SK-N-SH treated with all-trans-retinoic acid at 6 μM for 48 hours (cell line): ENCODE data around the gene VASH1.

Experiments
- ATAC-seq: fragments of 200-7000 bp; cut with Tn5 transposase; 3 replicates; pipeline ENCODE4 v1.9.1; 2020; ENCODE audit warnings: mild to moderate bottlenecking, moderate library complexity
- ARNTL ChIP-seq: fragments of 450-650 bp; formaldehyde crosslinking; IDR thresholded peaks from 2 replicates; pipeline ENCODE4 v1.5.0; 2020; ENCODE audit warnings: low read depth, mild to moderate bottlenecking, moderate library complexity, borderline replicate concordance
- BACH2 ChIP-seq: fragments of 250-450 bp; sonication (Bioruptor Pico); IDR thresholded peaks from 2 replicates; pipeline ENCODE4 v1.9.0; 2021; ENCODE audit warnings: mild to moderate bottlenecking, borderline replicate concordance
- CSDC2 ChIP-seq: fragments of 250-450 bp; sonication (Bioruptor Pico); IDR thresholded peaks from 2 replicates; pipeline ENCODE4 v1.5.0; 2020; ENCODE audit warnings: mild to moderate bottlenecking, moderate library complexity
- ESRRG ChIP-seq: fragments of 250-450 bp; sonication (Bioruptor Pico); IDR thresholded peaks from 2 replicates; pipeline ENCODE4 v1.6.1; 2021; ENCODE audit warnings: mild to moderate bottlenecking
- ISL1 ChIP-seq: fragments of 250-450 bp; sonication (Bioruptor Pico); IDR thresholded peaks from 2 replicates; pipeline ENCODE4 v2.1.2; 2022; ENCODE audit warnings: mild to moderate bottlenecking, moderate library complexity
- OSR1 ChIP-seq: fragments of 250-450 bp; sonication (Bioruptor Pico); IDR thresholded peaks from 2 replicates; pipeline ENCODE4 v1.8.0; 2022; ENCODE audit warnings: moderate library complexity, mild to moderate bottlenecking, inconsistent platforms
- PPARA ChIP-seq: fragments of 250-450 bp; sonication (Bioruptor Pico); IDR thresholded peaks from 2 replicates; pipeline ENCODE4 v1.5.0; 2020; ENCODE audit warnings: mild to moderate bottlenecking, borderline replicate concordance
- SNAI2 ChIP-seq: fragments of 250-450 bp; sonication (Bioruptor Pico); IDR thresholded peaks from 2 replicates; pipeline ENCODE4 v1.5.0; 2020; ENCODE audit warnings: mild to moderate bottlenecking, moderate library complexity
- TCF4 ChIP-seq: fragments of 250-450 bp; sonication (Bioruptor Pico); IDR thresholded peaks from 2 replicates; pipeline ENCODE4 v1.8.0; 2021; ENCODE audit warnings: mild to moderate bottlenecking, moderate library complexity, borderline replicate concordance
- TOX ChIP-seq: fragments of 250-450 bp; sonication (Bioruptor Pico); IDR thresholded peaks from 2 replicates; pipeline ENCODE4 v1.8.0; 2021; ENCODE audit warnings: mild to moderate bottlenecking, moderate library complexity, borderline replicate concordance
- ZFP3 ChIP-seq: fragments of 250-450 bp; sonication (Bioruptor Pico); IDR thresholded peaks from 2 replicates; pipeline ENCODE4 v1.5.0; 2020; ENCODE audit warnings: mild to moderate bottlenecking, moderate library complexity
- ZFP30 ChIP-seq: fragments of 450-650 bp; formaldehyde crosslinking; IDR thresholded peaks from 2 replicates; pipeline ENCODE4 v1.5.0; 2022; ENCODE audit warnings: mild to moderate bottlenecking, moderate library complexity
- ZNF565 ChIP-seq: fragments of 450-650 bp; formaldehyde crosslinking; conservative IDR thresholded peaks from 2 replicates; pipeline ENCODE4 v1.5.0; 2020; ENCODE audit warnings: low read depth, mild to moderate bottlenecking, moderate library complexity
- ZNF70 ChIP-seq: fragments of 450-650 bp; formaldehyde crosslinking; IDR thresholded peaks from 2 replicates; pipeline ENCODE4 v1.5.0; 2020; ENCODE audit warnings: mild to moderate bottlenecking, moderate library complexity
- ZNF8 ChIP-seq: fragments of 450-650 bp; formaldehyde crosslinking; IDR thresholded peaks from 2 replicates; pipeline ENCODE4 v1.5.0; 2020; ENCODE audit warnings: mild to moderate bottlenecking, moderate library complexity
- TF ChIP-seq, protein P1 (sequence below): fragments of 250-450 bp; sonication (Bioruptor Pico); IDR thresholded peaks from 2 replicates; pipeline ENCODE4 v1.5.1; 2021; ENCODE audit warnings: mild to moderate bottlenecking, moderate library complexity
- TF ChIP-seq, protein P2 (sequence below): fragments of 250-450 bp; sonication (Bioruptor Pico); IDR thresholded peaks from 2 replicates; pipeline ENCODE4 v1.8.0; 2020; ENCODE audit warnings: mild to moderate bottlenecking, moderate library complexity, borderline replicate concordance
- TF ChIP-seq, protein P3 (sequence below): fragments of 250-450 bp; sonication (Bioruptor Pico); IDR thresholded peaks from 2 replicates; pipeline ENCODE4 v1.8.0; 2021; ENCODE audit warnings: low read depth, mild to moderate bottlenecking, moderate library complexity, borderline replicate concordance
- TF ChIP-seq, protein P4 (sequence below): fragments of 250-450 bp; sonication (Bioruptor Pico); IDR thresholded peaks from 2 replicates; pipeline ENCODE4 v1.5.1; 2020; ENCODE audit warnings: low read depth, mild to moderate bottlenecking, moderate library complexity
- TF ChIP-seq, protein P5 (sequence below): fragments of 250-450 bp; sonication (Bioruptor Pico); IDR thresholded peaks from 2 replicates; pipeline ENCODE4 v1.5.0; 2020; ENCODE audit warnings: mild to moderate bottlenecking, moderate library complexity

The VASH1 gene

DNA sequence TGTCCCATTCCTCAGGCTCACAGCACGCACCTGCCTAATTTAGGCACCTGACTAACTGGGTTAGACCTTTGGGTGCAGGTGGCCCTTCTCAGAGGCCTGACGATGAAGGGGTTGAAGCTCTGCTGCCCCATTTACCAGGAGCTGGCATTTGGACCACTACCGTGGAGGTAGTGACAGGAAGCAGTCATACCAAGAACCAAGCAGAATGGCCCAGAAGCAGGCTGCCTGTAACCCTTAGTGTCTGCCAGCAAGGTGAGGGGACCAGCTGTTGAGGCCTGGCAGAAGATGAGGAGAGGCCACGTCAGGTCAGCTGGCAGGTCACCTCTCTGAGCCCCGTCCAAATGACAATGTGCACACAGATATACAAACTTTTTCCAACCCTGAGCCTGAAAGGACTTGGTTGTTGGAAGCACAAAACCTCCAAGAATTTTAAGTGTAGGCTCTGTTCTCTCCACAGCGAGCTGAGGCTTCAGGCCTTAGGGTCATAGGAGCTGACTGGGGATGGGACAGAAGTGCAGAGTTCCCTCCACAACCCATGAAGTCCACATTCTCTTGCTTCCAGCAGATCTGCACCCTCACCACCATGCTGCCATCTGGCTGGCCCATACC, 23.1 kb downstream of the VASH1 start:
- TF ChIP-seq ARNTL (CRISPR knock-in tag): no peak
- no peak for ATAC-seq

DNA sequence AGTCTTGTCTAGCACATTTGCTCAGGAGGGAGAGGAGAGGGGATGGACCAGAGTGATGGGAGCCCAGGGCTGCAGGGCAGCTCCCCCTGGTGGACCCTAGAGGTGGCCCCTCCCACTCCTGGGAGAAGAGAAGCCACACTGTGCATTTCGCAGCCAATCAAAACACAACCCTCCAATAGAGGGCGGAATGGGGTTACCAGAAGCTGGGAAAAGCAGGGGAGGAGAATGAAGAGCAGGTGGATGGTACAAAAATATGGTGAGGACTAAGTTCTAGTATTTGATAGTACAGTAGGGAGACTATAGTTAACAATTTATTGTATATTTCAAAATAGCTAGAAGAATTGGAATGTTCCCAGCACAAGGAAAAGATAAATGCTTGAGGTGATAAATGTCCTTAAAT, 23.6 kb downstream of the VASH1 start:
- peak; percentile 97 for ATAC-seq
- TF ChIP-seq, protein P1, sequence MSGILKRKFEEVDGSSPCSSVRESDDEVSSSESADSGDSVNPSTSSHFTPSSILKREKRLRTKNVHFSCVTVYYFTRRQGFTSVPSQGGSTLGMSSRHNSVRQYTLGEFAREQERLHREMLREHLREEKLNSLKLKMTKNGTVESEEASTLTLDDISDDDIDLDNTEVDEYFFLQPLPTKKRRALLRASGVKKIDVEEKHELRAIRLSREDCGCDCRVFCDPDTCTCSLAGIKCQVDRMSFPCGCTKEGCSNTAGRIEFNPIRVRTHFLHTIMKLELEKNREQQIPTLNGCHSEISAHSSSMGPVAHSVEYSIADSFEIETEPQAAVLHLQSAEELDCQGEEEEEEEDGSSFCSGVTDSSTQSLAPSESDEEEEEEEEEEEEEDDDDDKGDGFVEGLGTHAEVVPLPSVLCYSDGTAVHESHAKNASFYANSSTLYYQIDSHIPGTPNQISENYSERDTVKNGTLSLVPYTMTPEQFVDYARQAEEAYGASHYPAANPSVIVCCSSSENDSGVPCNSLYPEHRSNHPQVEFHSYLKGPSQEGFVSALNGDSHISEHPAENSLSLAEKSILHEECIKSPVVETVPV (CRISPR knock-in tag): no peak
- no peak for TF ChIP-seq PPARA (CRISPR knock-in tag)
- TF ChIP-seq ZNF8 (CRISPR knock-in tag): no peak
- no peak for TF ChIP-seq BACH2
- TF ChIP-seq, protein P2, sequence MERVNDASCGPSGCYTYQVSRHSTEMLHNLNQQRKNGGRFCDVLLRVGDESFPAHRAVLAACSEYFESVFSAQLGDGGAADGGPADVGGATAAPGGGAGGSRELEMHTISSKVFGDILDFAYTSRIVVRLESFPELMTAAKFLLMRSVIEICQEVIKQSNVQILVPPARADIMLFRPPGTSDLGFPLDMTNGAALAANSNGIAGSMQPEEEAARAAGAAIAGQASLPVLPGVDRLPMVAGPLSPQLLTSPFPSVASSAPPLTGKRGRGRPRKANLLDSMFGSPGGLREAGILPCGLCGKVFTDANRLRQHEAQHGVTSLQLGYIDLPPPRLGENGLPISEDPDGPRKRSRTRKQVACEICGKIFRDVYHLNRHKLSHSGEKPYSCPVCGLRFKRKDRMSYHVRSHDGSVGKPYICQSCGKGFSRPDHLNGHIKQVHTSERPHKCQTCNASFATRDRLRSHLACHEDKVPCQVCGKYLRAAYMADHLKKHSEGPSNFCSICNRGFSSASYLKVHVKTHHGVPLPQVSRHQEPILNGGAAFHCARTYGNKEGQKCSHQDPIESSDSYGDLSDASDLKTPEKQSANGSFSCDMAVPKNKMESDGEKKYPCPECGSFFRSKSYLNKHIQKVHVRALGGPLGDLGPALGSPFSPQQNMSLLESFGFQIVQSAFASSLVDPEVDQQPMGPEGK (CRISPR knock-in tag): no peak
- TF ChIP-seq ZNF565 (CRISPR knock-in tag): no peak
- TF ChIP-seq SNAI2 (CRISPR knock-in tag): no peak

DNA sequence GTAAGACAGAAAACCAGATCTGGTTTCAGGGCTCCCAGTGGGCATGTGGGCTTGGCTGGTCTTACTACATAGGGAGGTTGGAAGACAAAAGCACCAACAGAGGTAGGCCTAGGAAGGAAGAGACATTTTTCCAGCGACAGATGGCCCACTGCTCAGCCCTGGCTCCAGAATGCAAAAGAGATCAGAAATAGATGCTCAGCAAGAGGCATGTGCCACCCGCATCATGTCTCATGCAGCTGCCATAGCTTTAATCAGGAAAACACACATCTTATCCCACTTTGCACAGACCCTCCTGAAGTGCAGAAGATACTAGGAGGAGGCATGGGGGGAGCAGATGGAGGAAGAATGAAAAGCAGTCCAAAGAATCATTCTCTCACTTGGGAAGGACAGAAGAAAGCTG, 25.3 kb downstream of the VASH1 start:
- TF ChIP-seq ESRRG (no peak), CSDC2 (CRISPR knock-in tag) (no peak), ZFP3 (CRISPR knock-in tag) (no peak), OSR1 (CRISPR knock-in tag) (no peak), PPARA (CRISPR knock-in tag) (no peak)
- TF ChIP-seq, protein P3, sequence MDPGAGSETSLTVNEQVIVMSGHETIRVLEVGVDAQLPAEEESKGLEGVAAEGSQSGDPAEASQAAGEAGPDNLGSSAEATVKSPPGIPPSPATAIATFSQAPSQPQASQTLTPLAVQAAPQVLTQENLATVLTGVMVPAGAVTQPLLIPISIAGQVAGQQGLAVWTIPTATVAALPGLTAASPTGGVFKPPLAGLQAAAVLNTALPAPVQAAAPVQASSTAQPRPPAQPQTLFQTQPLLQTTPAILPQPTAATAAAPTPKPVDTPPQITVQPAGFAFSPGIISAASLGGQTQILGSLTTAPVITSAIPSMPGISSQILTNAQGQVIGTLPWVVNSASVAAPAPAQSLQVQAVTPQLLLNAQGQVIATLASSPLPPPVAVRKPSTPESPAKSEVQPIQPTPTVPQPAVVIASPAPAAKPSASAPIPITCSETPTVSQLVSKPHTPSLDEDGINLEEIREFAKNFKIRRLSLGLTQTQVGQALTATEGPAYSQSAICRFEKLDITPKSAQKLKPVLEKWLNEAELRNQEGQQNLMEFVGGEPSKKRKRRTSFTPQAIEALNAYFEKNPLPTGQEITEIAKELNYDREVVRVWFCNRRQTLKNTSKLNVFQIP (CRISPR knock-in tag): no peak
- no peak for ATAC-seq

DNA sequence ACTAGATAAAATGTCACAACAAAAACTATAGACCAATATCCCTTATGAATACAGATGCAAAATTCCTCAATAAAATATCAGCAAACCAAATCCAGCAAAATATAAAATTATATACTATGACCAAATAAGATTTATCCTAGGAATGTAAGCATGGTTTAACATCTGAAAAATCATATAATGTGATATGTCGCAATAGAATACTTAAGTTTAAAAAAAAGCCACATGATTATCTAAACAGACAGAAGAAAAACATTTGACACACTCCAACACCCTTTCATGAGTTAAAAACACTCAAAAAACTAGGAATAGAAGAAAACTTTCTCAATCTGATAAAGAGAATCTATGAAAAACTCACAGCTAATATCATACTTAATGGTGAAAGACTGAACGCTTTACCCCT, 31.2 kb downstream of the VASH1 start:
- no peak for ATAC-seq
- TF ChIP-seq SNAI2 (CRISPR knock-in tag) (no peak), ZNF70 (CRISPR knock-in tag) (no peak), ZNF8 (CRISPR knock-in tag) (no peak), ZFP30 (CRISPR knock-in tag) (no peak), TCF4 (CRISPR knock-in tag) (no peak), ESRRG (no peak), CSDC2 (CRISPR knock-in tag) (no peak)
- TF ChIP-seq, protein P4, sequence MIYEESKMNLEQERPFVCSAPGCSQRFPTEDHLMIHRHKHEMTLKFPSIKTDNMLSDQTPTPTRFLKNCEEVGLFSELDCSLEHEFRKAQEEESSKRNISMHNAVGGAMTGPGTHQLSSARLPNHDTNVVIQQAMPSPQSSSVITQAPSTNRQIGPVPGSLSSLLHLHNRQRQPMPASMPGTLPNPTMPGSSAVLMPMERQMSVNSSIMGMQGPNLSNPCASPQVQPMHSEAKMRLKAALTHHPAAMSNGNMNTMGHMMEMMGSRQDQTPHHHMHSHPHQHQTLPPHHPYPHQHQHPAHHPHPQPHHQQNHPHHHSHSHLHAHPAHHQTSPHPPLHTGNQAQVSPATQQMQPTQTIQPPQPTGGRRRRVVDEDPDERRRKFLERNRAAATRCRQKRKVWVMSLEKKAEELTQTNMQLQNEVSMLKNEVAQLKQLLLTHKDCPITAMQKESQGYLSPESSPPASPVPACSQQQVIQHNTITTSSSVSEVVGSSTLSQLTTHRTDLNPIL (CRISPR knock-in tag): no peak

DNA sequence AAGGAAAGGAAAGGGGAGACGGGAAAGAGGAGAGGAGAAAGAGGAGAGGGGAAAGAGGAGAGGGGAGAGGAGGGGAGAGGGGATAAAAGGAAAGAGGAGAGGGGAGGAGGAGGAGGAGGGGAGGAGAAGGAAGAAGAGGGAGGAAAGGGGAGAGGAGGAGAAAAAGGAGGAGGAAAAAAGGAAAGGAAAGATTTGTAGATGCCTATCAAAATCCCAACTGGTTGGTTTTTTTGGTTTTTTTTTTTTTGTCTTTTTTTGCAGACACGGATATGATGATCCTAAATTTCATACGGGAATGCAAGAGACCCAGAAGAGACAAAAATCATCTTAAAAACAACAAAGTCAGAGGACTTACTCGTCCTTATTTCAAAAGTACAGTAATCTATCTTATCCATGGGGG, 32.1 kb downstream of the VASH1 start:
- TF ChIP-seq, protein P5, sequence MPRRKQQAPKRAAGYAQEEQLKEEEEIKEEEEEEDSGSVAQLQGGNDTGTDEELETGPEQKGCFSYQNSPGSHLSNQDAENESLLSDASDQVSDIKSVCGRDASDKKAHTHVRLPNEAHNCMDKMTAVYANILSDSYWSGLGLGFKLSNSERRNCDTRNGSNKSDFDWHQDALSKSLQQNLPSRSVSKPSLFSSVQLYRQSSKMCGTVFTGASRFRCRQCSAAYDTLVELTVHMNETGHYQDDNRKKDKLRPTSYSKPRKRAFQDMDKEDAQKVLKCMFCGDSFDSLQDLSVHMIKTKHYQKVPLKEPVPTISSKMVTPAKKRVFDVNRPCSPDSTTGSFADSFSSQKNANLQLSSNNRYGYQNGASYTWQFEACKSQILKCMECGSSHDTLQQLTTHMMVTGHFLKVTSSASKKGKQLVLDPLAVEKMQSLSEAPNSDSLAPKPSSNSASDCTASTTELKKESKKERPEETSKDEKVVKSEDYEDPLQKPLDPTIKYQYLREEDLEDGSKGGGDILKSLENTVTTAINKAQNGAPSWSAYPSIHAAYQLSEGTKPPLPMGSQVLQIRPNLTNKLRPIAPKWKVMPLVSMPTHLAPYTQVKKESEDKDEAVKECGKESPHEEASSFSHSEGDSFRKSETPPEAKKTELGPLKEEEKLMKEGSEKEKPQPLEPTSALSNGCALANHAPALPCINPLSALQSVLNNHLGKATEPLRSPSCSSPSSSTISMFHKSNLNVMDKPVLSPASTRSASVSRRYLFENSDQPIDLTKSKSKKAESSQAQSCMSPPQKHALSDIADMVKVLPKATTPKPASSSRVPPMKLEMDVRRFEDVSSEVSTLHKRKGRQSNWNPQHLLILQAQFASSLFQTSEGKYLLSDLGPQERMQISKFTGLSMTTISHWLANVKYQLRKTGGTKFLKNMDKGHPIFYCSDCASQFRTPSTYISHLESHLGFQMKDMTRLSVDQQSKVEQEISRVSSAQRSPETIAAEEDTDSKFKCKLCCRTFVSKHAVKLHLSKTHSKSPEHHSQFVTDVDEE (CRISPR knock-in tag): no peak
- TF ChIP-seq, protein P4 (CRISPR knock-in tag): no peak
- TF ChIP-seq OSR1 (CRISPR knock-in tag): no peak
- TF ChIP-seq SNAI2 (CRISPR knock-in tag): no peak
- TF ChIP-seq BACH2: no peak
- no peak for TF ChIP-seq PPARA (CRISPR knock-in tag)
- TF ChIP-seq ISL1 (CRISPR knock-in tag): no peak
- TF ChIP-seq ZNF565 (CRISPR knock-in tag): no peak
- TF ChIP-seq, protein P2 (CRISPR knock-in tag): no peak
- TF ChIP-seq TOX: no peak
- TF ChIP-seq TCF4 (CRISPR knock-in tag): no peak
- ATAC-seq: no peak
